HepG2 (cell line): ENCODE data around the gene TRPM1. TPM values are rescaled to one million over a fixed set of nuclear protein-coding genes. Genes with fewer than 3 reads are reported as not detected.

Source experiments
- ATAC-seq: fragments of 200-7000 bp; cut with Tn5 transposase; 3 replicates; pipeline ENCODE4 v1.9.1; 2020; ENCODE audit warnings: mild to moderate bottlenecking, moderate library complexity
- BruUV-seq: library from RNA; stranded (reverse); fragments of 400-500 nt; replicated peaks from 2 replicates; lab custom pipeline; 2021; lab: Mats Ljungman, UMichigan
- CTCF ChIA-PET: fragments of 300-600 bp; formaldehyde crosslinking; extraction: SDS; loops from one replicate; lab custom pipeline; 2021; ENCODE audit warnings: low total read pairs, inconsistent platforms, low intra/inter-chr PET ratio; lab: Yijun Ruan, JAX
- POLR2A ChIA-PET: fragments of 350-600 bp; sonication (Branson Sonifier 250); formaldehyde crosslinking; loops from one replicate; lab custom pipeline; 2020; ENCODE audit warnings: antibody characterized with exemption, inconsistent platforms; lab: Yijun Ruan, JAX
- DNase-seq: peaks from one replicate; pipeline ENCODE4 v3.0.0-alpha.2; 2015; ENCODE audit warnings: low spot score
- FAIRE-seq: peaks from 3 replicates; lab custom pipeline; 2011; peaks lifted over from hg19 to GRCh38; lab: Jason Lieb, UNC
- H2AFZ ChIP-seq: one replicate; pipeline ENCODE4 v1.6.1; 2011; ENCODE audit warnings: low read length, inconsistent platforms
- H3K27ac ChIP-seq: fragments of 300-600 bp; 3 replicates; pipeline ENCODE4 v1.8.0; 2011; ENCODE audit warnings: mixed run types, mild to moderate bottlenecking, mixed read lengths, low read length, inconsistent platforms; ENCODE audit not compliant: insufficient read depth; ENCODE audit errors: extremely low read length
- H3K27me3 ChIP-seq, 2 experiments: fragments of 200-600 bp in 1 of 2; 2 replicates in 1 of 2; 3 replicates in 1 of 2; pipeline versions ENCODE4 v1.6.0 to v1.8.0; 2011; ENCODE audit warnings: low read length in 2 of 2, mild to moderate bottlenecking in 2 of 2, moderate library complexity in 2 of 2, inconsistent platforms in 1 of 2; ENCODE audit not compliant: insufficient read depth in 2 of 2, control insufficient read depth in 1 of 2
- H3K36me3 ChIP-seq, 2 experiments: fragments of 200-600 bp in 1 of 2; replicated peaks in 1 of 2; 2 replicates in 1 of 2; 3 replicates in 1 of 2; pipeline versions ENCODE4 v1.5.1 to v1.8.0; 2011; ENCODE audit warnings: low read length in 2 of 2, inconsistent platforms in 1 of 2; ENCODE audit not compliant: insufficient read depth in 2 of 2, control insufficient read depth in 1 of 2
- H3K4me1 ChIP-seq: 2 replicates; pipeline ENCODE4 v1.5.1; 2012; ENCODE audit warnings: low read length, inconsistent platforms; ENCODE audit not compliant: insufficient read depth
- H3K4me2 ChIP-seq: 2 replicates; pipeline ENCODE4 v1.6.0; 2011; ENCODE audit warnings: low read depth, low read length, inconsistent platforms
- H3K4me3 ChIP-seq, 3 experiments: fragments of 200-600 bp in 1 of 3; sonication (generic), shearing (Covaris generic) in 1 of 3; replicated peaks in 1 of 3; 2 replicates each; pipeline ENCODE4 v1.5.1; 2011 to 2016; ENCODE audit warnings: low read length in 3 of 3, inconsistent platforms in 2 of 3, low read depth in 2 of 3, mild to moderate bottlenecking in 2 of 3, control low read depth in 1 of 3, mixed read lengths in 1 of 3; ENCODE audit not compliant: insufficient read depth in 1 of 3
- H3K79me2 ChIP-seq: one replicate; pipeline ENCODE4 v1.6.1; 2011; ENCODE audit warnings: low read length, inconsistent platforms; ENCODE audit not compliant: insufficient read depth
- H3K9ac ChIP-seq: 2 replicates; pipeline ENCODE4 v1.6.0; 2011; ENCODE audit warnings: mild to moderate bottlenecking, low read depth, low read length, inconsistent platforms; ENCODE audit not compliant: insufficient read depth
- H3K9me3 ChIP-seq: 2 replicates; pipeline ENCODE4 v1.5.1; 2012; ENCODE audit warnings: mild to moderate bottlenecking, low read length
- H4K20me1 ChIP-seq: 2 replicates; pipeline ENCODE4 v1.6.0; 2011; ENCODE audit warnings: inconsistent platforms, mild to moderate bottlenecking, low read length, moderate library complexity; ENCODE audit not compliant: insufficient read depth
- ASH2L ChIP-seq: fragments of 300-600, 200-600 bp; sonication (generic); IDR thresholded peaks from 2 replicates; pipeline ENCODE4 v1.7.0; 2017; ENCODE audit warnings: low read depth, mild to moderate bottlenecking, moderate library complexity, mixed read lengths, low read length; ENCODE audit not compliant: insufficient read length
- ATF1 ChIP-seq: IDR thresholded peaks from 2 replicates; pipeline ENCODE4 v1.6.1; 2016; ENCODE audit warnings: mild to moderate bottlenecking, control low read depth
- EHMT2 ChIP-seq: fragments of 200-600 bp; sonication (generic); IDR thresholded peaks from 2 replicates; pipeline ENCODE4 v1.7.0; 2017; ENCODE audit warnings: antibody characterized with exemption, low read depth, low read length, borderline replicate concordance
- GABPA ChIP-seq, 2 experiments: IDR thresholded peaks; 2 replicates each; pipeline ENCODE4 v1.6.1; 2011 to 2016; ENCODE audit warnings: low read depth in 2 of 2, low read length in 1 of 2, missing biosample characterization in 1 of 2, missing genetic modification characterization in 1 of 2
- HMG20A ChIP-seq: IDR thresholded peaks from 2 replicates; pipeline ENCODE4 v1.6.1; 2016; ENCODE audit warnings: borderline replicate concordance
- KAT8 ChIP-seq: IDR thresholded peaks from 2 replicates; pipeline ENCODE4 v1.6.1; 2016; ENCODE audit warnings: missing genetic modification reagents, missing compliant biosample characterization
- NFE2L1 ChIP-seq: sonication (generic); formaldehyde crosslinking; IDR thresholded peaks from 2 replicates; pipeline ENCODE4 v1.4.0; 2020; ENCODE audit warnings: missing genetic modification reagents, mild to moderate bottlenecking, borderline replicate concordance
- PAF1 ChIP-seq: IDR thresholded peaks from 2 replicates; pipeline ENCODE4 v1.6.1; 2016; ENCODE audit warnings: missing genetic modification reagents, missing compliant biosample characterization
- RFXAP ChIP-seq: sonication (generic); formaldehyde crosslinking; IDR thresholded peaks from 2 replicates; pipeline ENCODE4 v1.4.0; 2020; ENCODE audit warnings: missing genetic modification reagents, borderline replicate concordance
- ZNF225 ChIP-seq: sonication (generic); formaldehyde crosslinking; IDR thresholded peaks from 2 replicates; pipeline ENCODE4 v1.4.0; 2020; ENCODE audit warnings: mild to moderate bottlenecking, missing genetic modification reagents
- ZNF30 ChIP-seq: sonication (generic); formaldehyde crosslinking; IDR thresholded peaks from 2 replicates; pipeline ENCODE4 v1.5.0; 2020; ENCODE audit warnings: mild to moderate bottlenecking, missing genetic modification reagents
- ZNF543 ChIP-seq: sonication (generic); formaldehyde crosslinking; IDR thresholded peaks from 2 replicates; pipeline ENCODE4 v1.4.0; 2020; ENCODE audit warnings: mild to moderate bottlenecking, missing genetic modification reagents
- ZNF761 ChIP-seq: sonication (generic); formaldehyde crosslinking; conservative IDR thresholded peaks from 2 replicates; pipeline ENCODE4 v1.4.0; 2020; ENCODE audit warnings: mild to moderate bottlenecking, missing genetic modification reagents
- ZNF781 ChIP-seq: sonication (generic); formaldehyde crosslinking; IDR thresholded peaks from 2 replicates; pipeline ENCODE4 v1.5.1; 2020; ENCODE audit warnings: borderline replicate concordance, mild to moderate bottlenecking, missing genetic modification reagents; ENCODE audit errors: not compliant biosample characterization
- ZNF788 ChIP-seq: sonication (generic); formaldehyde crosslinking; IDR thresholded peaks from 2 replicates; pipeline ENCODE4 v1.5.0; 2020; ENCODE audit warnings: mild to moderate bottlenecking, missing genetic modification reagents, borderline replicate concordance
- ZUFSP ChIP-seq: sonication (generic); formaldehyde crosslinking; IDR thresholded peaks from 2 replicates; pipeline ENCODE4 v1.9.0; 2021; ENCODE audit warnings: missing genetic modification reagents, mild to moderate bottlenecking, borderline replicate concordance
- WGBS: methylation state at CpG from one replicate; pipeline ENCODE4 v1.1.6; 2017; ENCODE audit warnings: low lambda C conversion rate; 5-methylcytosine and 5-hydroxymethylcytosine counted together
- in situ Hi-C: cut with HindIII; loops from 2 replicates; pipeline ENCODE4 v1.10.0; 2017; ENCODE audit warnings: low pct_unique_long_range_greater_than_20kb; ENCODE audit not compliant: extremely low pct_ligation_motif_present
- intact Hi-C: fragments of 100-400 bp; cut with micrococcal nuclease; formaldehyde crosslinking; loops from one replicate; pipeline ENCODE4 v1.10.0; 2022; ENCODE audit not compliant: unreplicated experiment
- polyA plus RNA-seq, 8 experiments: library from polyadenylated mRNA; depleted of rRNA in 3 of 8; stranded (reverse) in 7 of 8; unstranded in 1 of 8; fragments of >200 nt; fragmentation: Illumina TruSeq in 4 of 8; extraction: Trizol in 4 of 8; gene quantifications; 2 replicates each; pipeline versions ENCODE4 v1.2.1 to v1.2.3, GENCODE V29; 2011 to 2016; ENCODE audit warnings: low read depth in 4 of 8, missing spikeins in 1 of 8, mixed read lengths in 1 of 8; ENCODE audit not compliant: insufficient read depth in 1 of 8
- total RNA-seq, 5 experiments: library from RNA; depleted of rRNA; stranded (reverse); fragments of >200 nt; fragmentation: Illumina TruSeq; extraction: Trizol; gene quantifications; 2 replicates each; pipeline ENCODE4 v1.2.3, GENCODE V29; 2016; ENCODE audit warnings: low read depth in 1 of 5
- TF ChIP-seq, protein P1 (sequence below): sonication (generic); formaldehyde crosslinking; IDR thresholded peaks from 2 replicates; pipeline ENCODE4 v1.8.1; 2023; ENCODE audit warnings: missing genetic modification reagents, inconsistent platforms, borderline replicate concordance
- TF ChIP-seq, protein P2 (sequence below): sonication (generic); formaldehyde crosslinking; IDR thresholded peaks from 2 replicates; pipeline ENCODE4 v1.9.0; 2021; ENCODE audit warnings: missing genetic modification reagents, borderline replicate concordance

The TRPM1 gene
- total and polyA plus RNA-seq, 2 of the 13 experiments (the other 11 are each of a cell fraction or from before 2014, with no cell fraction given) = not detected

DNA sequence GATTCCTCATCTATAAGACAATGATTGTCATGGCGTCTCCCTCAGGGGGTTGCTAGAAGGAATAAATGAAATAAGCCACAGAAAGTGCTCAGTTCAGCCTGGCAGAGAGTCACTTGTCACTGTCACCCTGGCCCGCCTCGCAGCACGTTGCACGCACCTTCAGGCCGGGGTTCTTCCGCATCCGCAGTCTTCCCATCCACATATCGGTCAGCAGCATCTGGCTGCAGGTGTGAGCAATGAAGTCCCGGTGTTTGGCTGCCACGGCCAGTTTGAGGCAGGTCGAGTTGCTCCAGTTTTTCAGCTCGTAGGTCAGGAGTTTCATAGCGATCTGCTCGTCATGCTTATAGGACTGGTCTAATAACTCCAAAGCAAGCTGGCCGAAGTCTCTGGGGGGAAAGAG, 61.6 kb downstream of the TRPM1 start:
- 48% methylated on average over 14 of the region's 16 CpGs for WGBS
- BruUV-seq = no TSS peak
- ChIA-PET POLR2A (no interaction called here), CTCF (no interaction called here)
- H3K27ac ChIP-seq = no peak overlapping the region
- no peak overlapping the region for H3K4me2 ChIP-seq
- H3K79me2 ChIP-seq = no peaks in the 10 kb centered on the region
- in situ Hi-C loops = no loop called here
- H3K4me3 ChIP-seq = no peak overlapping the region
- no peaks in the 10 kb centered on the region for H3K4me1 ChIP-seq
- ATAC-seq (no peak), DNase-seq (no peak), FAIRE-seq (no peak)
- intact Hi-C loops = no loop called here
- no peaks in the 10 kb centered on the region; a peak in 1 of 5 replicates for H3K27me3 ChIP-seq
- no peaks in the 10 kb centered on the region for H3K36me3 ChIP-seq
- no peak overlapping the region for H3K9ac ChIP-seq
- TF ChIP-seq ZNF30 (CRISPR knock-in tag) (no peak), KAT8 (CRISPR knock-in tag) (no peak), ZNF543 (CRISPR knock-in tag) (no peak), NFE2L1 (no peak), RFXAP (CRISPR knock-in tag) (no peak), ZNF225 (CRISPR knock-in tag) (no peak), ZNF761 (CRISPR knock-in tag) (no peak), EHMT2 (no peak), ZNF788 (CRISPR knock-in tag) (no peak), HMG20A (no peak), ZNF781 (no peak), PAF1 (no peak), ATF1 (no peak), ASH2L (no peak), ZUFSP (CRISPR knock-in tag) (no peak), GABPA (IDR thresholded peaks at IDR 0.05; ENCODE audit: low read depth, low read length) (no peak), GABPA (CRISPR knock-in tag; IDR thresholded peaks at IDR 0.05; ENCODE audit: low read depth) (no peak)
- TF ChIP-seq, protein P1, sequence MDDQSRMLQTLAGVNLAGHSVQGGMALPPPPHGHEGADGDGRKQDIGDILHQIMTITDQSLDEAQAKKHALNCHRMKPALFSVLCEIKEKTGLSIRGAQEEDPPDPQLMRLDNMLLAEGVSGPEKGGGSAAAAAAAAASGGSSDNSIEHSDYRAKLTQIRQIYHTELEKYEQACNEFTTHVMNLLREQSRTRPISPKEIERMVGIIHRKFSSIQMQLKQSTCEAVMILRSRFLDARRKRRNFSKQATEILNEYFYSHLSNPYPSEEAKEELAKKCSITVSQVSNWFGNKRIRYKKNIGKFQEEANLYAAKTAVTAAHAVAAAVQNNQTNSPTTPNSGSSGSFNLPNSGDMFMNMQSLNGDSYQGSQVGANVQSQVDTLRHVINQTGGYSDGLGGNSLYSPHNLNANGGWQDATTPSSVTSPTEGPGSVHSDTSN (CRISPR knock-in tag) = no peak
- TF ChIP-seq, protein P2, sequence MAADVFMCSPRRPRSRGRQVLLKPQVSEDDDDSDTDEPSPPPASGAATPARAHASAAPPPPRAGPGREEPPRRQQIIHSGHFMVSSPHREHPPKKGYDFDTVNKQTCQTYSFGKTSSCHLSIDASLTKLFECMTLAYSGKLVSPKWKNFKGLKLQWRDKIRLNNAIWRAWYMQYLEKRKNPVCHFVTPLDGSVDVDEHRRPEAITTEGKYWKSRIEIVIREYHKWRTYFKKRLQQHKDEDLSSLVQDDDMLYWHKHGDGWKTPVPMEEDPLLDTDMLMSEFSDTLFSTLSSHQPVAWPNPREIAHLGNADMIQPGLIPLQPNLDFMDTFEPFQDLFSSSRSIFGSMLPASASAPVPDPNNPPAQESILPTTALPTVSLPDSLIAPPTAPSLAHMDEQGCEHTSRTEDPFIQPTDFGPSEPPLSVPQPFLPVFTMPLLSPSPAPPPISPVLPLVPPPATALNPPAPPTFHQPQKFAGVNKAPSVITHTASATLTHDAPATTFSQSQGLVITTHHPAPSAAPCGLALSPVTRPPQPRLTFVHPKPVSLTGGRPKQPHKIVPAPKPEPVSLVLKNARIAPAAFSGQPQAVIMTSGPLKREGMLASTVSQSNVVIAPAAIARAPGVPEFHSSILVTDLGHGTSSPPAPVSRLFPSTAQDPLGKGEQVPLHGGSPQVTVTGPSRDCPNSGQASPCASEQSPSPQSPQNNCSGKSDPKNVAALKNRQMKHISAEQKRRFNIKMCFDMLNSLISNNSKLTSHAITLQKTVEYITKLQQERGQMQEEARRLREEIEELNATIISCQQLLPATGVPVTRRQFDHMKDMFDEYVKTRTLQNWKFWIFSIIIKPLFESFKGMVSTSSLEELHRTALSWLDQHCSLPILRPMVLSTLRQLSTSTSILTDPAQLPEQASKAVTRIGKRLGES = no peak
- H3K9me3 ChIP-seq = no peaks in the 10 kb centered on the region
- no peak overlapping the region for H2AFZ ChIP-seq
- H4K20me1 ChIP-seq = no peaks in the 10 kb centered on the region
